GM23338 (cell line): Measurements from ENCODE around the gene MFSD11.

Source experiments
- CREB1 ChIP-seq: fragments of 250-450 bp; sonication (Bioruptor Pico); IDR thresholded peaks from 2 replicates; pipeline ENCODE4 v1.5.0; 2020; ENCODE audit warnings: low read depth, mild to moderate bottlenecking, moderate library complexity
- EZH2 ChIP-seq: fragments of 200-600 bp; sonication (generic); IDR thresholded peaks from one replicate; pipeline ENCODE4 v1.8.0; 2017; ENCODE audit warnings: antibody characterized with exemption, mild to moderate bottlenecking, low read depth; ENCODE audit not compliant: unreplicated experiment
- EZH2phosphoT487 ChIP-seq: fragments of 200-600 bp; sonication (generic); IDR thresholded peaks from one replicate; pipeline ENCODE4 v1.8.1; 2018; ENCODE audit warnings: antibody characterized with exemption; ENCODE audit not compliant: unreplicated experiment
- JUNB ChIP-seq: IDR thresholded peaks from one replicate; pipeline ENCODE4 v1.6.1; 2016; ENCODE audit warnings: antibody characterized with exemption; ENCODE audit not compliant: unreplicated experiment
- NANOG ChIP-seq: IDR thresholded peaks from 2 replicates; pipeline ENCODE4 v1.6.1; 2016; ENCODE audit warnings: antibody characterized with exemption, borderline replicate concordance
- POLR2AphosphoS5 ChIP-seq: IDR thresholded peaks from 2 replicates; pipeline ENCODE4 v1.6.1; 2016; ENCODE audit warnings: antibody characterized with exemption, low read depth
- STAT1 ChIP-seq: IDR thresholded peaks from one replicate; pipeline ENCODE4 v1.6.1; 2016; ENCODE audit warnings: antibody characterized with exemption; ENCODE audit not compliant: unreplicated experiment
- ZNF114 ChIP-seq: fragments of 250-450 bp; sonication (Bioruptor Pico); IDR thresholded peaks from 2 replicates; pipeline ENCODE4 v1.5.0; 2020; ENCODE audit warnings: mild to moderate bottlenecking, moderate library complexity
- ZNF462 ChIP-seq: fragments of 250-450 bp; sonication (Bioruptor Pico); IDR thresholded peaks from 2 replicates; pipeline ENCODE4 v1.5.0; 2020; ENCODE audit warnings: mild to moderate bottlenecking, moderate library complexity
- TF ChIP-seq, protein P1 (sequence below), 2 experiments: fragments of 200-600 bp in 1 of 2; sonication (generic) in 1 of 2; conservative IDR thresholded peaks; 2 replicates each; pipeline versions ENCODE4 v1.5.1 to v1.6.1; 2016 to 2017; ENCODE audit warnings: antibody characterized with exemption in 2 of 2, low read depth in 2 of 2, mild to moderate bottlenecking in 2 of 2, moderate library complexity in 1 of 2
- TF ChIP-seq, protein P2 (sequence below): IDR thresholded peaks from one replicate; pipeline ENCODE4 v1.6.1; 2018; ENCODE audit warnings: antibody characterized with exemption; ENCODE audit not compliant: unreplicated experiment
- TF ChIP-seq, protein P3 (sequence below): IDR thresholded peaks from 2 replicates; pipeline ENCODE4 v1.6.1; 2016; ENCODE audit warnings: antibody characterized with exemption

GRCh38 chr17:76747716-76748363, 9.9 kb downstream of the MFSD11 start:
- TF ChIP-seq, protein P1, sequence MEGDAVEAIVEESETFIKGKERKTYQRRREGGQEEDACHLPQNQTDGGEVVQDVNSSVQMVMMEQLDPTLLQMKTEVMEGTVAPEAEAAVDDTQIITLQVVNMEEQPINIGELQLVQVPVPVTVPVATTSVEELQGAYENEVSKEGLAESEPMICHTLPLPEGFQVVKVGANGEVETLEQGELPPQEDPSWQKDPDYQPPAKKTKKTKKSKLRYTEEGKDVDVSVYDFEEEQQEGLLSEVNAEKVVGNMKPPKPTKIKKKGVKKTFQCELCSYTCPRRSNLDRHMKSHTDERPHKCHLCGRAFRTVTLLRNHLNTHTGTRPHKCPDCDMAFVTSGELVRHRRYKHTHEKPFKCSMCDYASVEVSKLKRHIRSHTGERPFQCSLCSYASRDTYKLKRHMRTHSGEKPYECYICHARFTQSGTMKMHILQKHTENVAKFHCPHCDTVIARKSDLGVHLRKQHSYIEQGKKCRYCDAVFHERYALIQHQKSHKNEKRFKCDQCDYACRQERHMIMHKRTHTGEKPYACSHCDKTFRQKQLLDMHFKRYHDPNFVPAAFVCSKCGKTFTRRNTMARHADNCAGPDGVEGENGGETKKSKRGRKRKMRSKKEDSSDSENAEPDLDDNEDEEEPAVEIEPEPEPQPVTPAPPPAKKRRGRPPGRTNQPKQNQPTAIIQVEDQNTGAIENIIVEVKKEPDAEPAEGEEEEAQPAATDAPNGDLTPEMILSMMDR (conservative IDR thresholded peaks at IDR 0.05; ENCODE audit: low read depth in 2 of 2) = no peak
- TF ChIP-seq POLR2AphosphoS5 (no peak), EZH2 (no peak), EZH2phosphoT487 (no peak), JUNB (no peak), CREB1 (CRISPR knock-in tag) (no peak), ZNF114 (no peak), ZNF462 (CRISPR knock-in tag) (no peak), NANOG (no peak), STAT1 (no peak)
- TF ChIP-seq, protein P2, sequence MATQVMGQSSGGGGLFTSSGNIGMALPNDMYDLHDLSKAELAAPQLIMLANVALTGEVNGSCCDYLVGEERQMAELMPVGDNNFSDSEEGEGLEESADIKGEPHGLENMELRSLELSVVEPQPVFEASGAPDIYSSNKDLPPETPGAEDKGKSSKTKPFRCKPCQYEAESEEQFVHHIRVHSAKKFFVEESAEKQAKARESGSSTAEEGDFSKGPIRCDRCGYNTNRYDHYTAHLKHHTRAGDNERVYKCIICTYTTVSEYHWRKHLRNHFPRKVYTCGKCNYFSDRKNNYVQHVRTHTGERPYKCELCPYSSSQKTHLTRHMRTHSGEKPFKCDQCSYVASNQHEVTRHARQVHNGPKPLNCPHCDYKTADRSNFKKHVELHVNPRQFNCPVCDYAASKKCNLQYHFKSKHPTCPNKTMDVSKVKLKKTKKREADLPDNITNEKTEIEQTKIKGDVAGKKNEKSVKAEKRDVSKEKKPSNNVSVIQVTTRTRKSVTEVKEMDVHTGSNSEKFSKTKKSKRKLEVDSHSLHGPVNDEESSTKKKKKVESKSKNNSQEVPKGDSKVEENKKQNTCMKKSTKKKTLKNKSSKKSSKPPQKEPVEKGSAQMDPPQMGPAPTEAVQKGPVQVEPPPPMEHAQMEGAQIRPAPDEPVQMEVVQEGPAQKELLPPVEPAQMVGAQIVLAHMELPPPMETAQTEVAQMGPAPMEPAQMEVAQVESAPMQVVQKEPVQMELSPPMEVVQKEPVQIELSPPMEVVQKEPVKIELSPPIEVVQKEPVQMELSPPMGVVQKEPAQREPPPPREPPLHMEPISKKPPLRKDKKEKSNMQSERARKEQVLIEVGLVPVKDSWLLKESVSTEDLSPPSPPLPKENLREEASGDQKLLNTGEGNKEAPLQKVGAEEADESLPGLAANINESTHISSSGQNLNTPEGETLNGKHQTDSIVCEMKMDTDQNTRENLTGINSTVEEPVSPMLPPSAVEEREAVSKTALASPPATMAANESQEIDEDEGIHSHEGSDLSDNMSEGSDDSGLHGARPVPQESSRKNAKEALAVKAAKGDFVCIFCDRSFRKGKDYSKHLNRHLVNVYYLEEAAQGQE = no peak
- TF ChIP-seq, protein P3, sequence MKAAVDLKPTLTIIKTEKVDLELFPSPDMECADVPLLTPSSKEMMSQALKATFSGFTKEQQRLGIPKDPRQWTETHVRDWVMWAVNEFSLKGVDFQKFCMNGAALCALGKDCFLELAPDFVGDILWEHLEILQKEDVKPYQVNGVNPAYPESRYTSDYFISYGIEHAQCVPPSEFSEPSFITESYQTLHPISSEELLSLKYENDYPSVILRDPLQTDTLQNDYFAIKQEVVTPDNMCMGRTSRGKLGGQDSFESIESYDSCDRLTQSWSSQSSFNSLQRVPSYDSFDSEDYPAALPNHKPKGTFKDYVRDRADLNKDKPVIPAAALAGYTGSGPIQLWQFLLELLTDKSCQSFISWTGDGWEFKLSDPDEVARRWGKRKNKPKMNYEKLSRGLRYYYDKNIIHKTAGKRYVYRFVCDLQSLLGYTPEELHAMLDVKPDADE = no peak
